GM23338 (cell line): Measurements from ENCODE around the gene SELENOM. TPM values are rescaled to one million over a fixed set of nuclear protein-coding genes. Genes with fewer than 3 reads are reported as not detected.

Experiments
- ATAC-seq: fragments of 200-7000 bp; cut with Tn5 transposase; 3 replicates; pipeline ENCODE4 v1.9.1; 2020
- DNase-seq: peaks from one replicate; pipeline ENCODE4 v3.0.0-alpha.2; 2015; ENCODE audit warnings: low spot score
- H2AFZ ChIP-seq: fragments of 200-600 bp; sonication (generic); 2 replicates; pipeline ENCODE4 v1.8.0; 2016; ENCODE audit warnings: antibody characterized with exemption, mild to moderate bottlenecking, moderate library complexity
- H3F3A ChIP-seq: fragments of 200-600 bp; sonication (generic); replicated peaks from 2 replicates; pipeline ENCODE4 v1.8.0; 2017; ENCODE audit warnings: antibody characterized with exemption, mixed run types, low read depth
- H3K27ac ChIP-seq: fragments of 200-600 bp; sonication (generic); 2 replicates; pipeline ENCODE4 v1.6.1; 2016; ENCODE audit warnings: low read depth
- H3K27me3 ChIP-seq: fragments of 200-600 bp; sonication (generic); 2 replicates; pipeline ENCODE4 v1.8.0; 2016; ENCODE audit warnings: mild to moderate bottlenecking, mixed run types, moderate library complexity; ENCODE audit not compliant: insufficient read depth
- H3K36me3 ChIP-seq: fragments of 200-600 bp; sonication (generic); 2 replicates; pipeline ENCODE4 v1.8.0; 2016; ENCODE audit warnings: mild to moderate bottlenecking; ENCODE audit not compliant: insufficient read depth
- H3K4me1 ChIP-seq: fragments of 200-600 bp; sonication (generic); 2 replicates; pipeline ENCODE4 v1.8.0; 2016; ENCODE audit warnings: mild to moderate bottlenecking, moderate library complexity; ENCODE audit not compliant: insufficient read depth
- H3K4me2 ChIP-seq: fragments of 200-600 bp; sonication (generic); 2 replicates; pipeline ENCODE4 v1.7.1; 2017; ENCODE audit warnings: mixed run types
- H3K4me3 ChIP-seq: fragments of 200-600 bp; sonication (generic); 2 replicates; pipeline ENCODE4 v1.6.1; 2016; ENCODE audit warnings: mixed run types
- H3K79me2 ChIP-seq: fragments of 200-600 bp; sonication (generic); replicated peaks from 2 replicates; pipeline ENCODE4 v1.8.0; 2017; ENCODE audit warnings: mild to moderate bottlenecking; ENCODE audit not compliant: insufficient read depth
- H3K9me2 ChIP-seq: fragments of 200-600 bp; sonication (generic); 2 replicates; pipeline ENCODE4 v1.8.0; 2017; ENCODE audit not compliant: insufficient read depth
- H4K20me1 ChIP-seq: fragments of 200-600 bp; sonication (generic); replicated peaks from 2 replicates; pipeline ENCODE4 v1.8.0; 2017; ENCODE audit warnings: mild to moderate bottlenecking; ENCODE audit not compliant: insufficient read depth
- H3K27ac Mint-ChIP-seq: 2 replicates; pipeline ENCODE4 v1.8.0; 2020; ENCODE audit warnings: inconsistent platforms, mild to moderate bottlenecking, moderate library complexity, mixed read lengths
- H3K27me3 Mint-ChIP-seq: 3 replicates; pipeline ENCODE4 v1.8.0; 2022; ENCODE audit warnings: low read depth, mild to moderate bottlenecking, moderate library complexity, mixed read lengths, inconsistent platforms; ENCODE audit not compliant: insufficient read depth, poor library complexity
- H3K36me3 Mint-ChIP-seq: 3 replicates; pipeline ENCODE4 v1.8.0; 2021; ENCODE audit warnings: low read depth, mild to moderate bottlenecking, inconsistent platforms, moderate library complexity, mixed read lengths
- H3K4me1 Mint-ChIP-seq: 3 replicates; pipeline ENCODE4 v1.8.0; 2020; ENCODE audit warnings: mild to moderate bottlenecking, inconsistent platforms, mixed read lengths
- H3K4me3 Mint-ChIP-seq: 3 replicates; pipeline ENCODE4 v1.8.0; 2021; ENCODE audit warnings: moderate library complexity, mild to moderate bottlenecking, inconsistent platforms, mixed read lengths
- H3K9me3 Mint-ChIP-seq: 3 replicates; pipeline ENCODE4 v1.8.0; 2020; ENCODE audit warnings: moderate library complexity, mild to moderate bottlenecking, inconsistent platforms, mixed read lengths
- EZH2 ChIP-seq: fragments of 200-600 bp; sonication (generic); IDR thresholded peaks from one replicate; pipeline ENCODE4 v1.8.0; 2017; ENCODE audit warnings: antibody characterized with exemption, mild to moderate bottlenecking, low read depth; ENCODE audit not compliant: unreplicated experiment
- EZH2phosphoT487 ChIP-seq: fragments of 200-600 bp; sonication (generic); IDR thresholded peaks from one replicate; pipeline ENCODE4 v1.8.1; 2018; ENCODE audit warnings: antibody characterized with exemption; ENCODE audit not compliant: unreplicated experiment
- JUNB ChIP-seq: IDR thresholded peaks from one replicate; pipeline ENCODE4 v1.6.1; 2016; ENCODE audit warnings: antibody characterized with exemption; ENCODE audit not compliant: unreplicated experiment
- NANOG ChIP-seq: IDR thresholded peaks from 2 replicates; pipeline ENCODE4 v1.6.1; 2016; ENCODE audit warnings: antibody characterized with exemption, borderline replicate concordance
- REST ChIP-seq: IDR thresholded peaks from one replicate; pipeline ENCODE4 v1.6.1; 2018; ENCODE audit warnings: antibody characterized with exemption; ENCODE audit not compliant: unreplicated experiment
- ZNF331 ChIP-seq: fragments of 250-450 bp; sonication (Bioruptor Pico); IDR thresholded peaks from 2 replicates; pipeline ENCODE4 v1.5.0; 2020; ENCODE audit warnings: low read depth, mild to moderate bottlenecking, moderate library complexity
- polyA plus RNA-seq: library from polyadenylated mRNA; unstranded; fragments of >200 nt; fragmentation: Nextera tagmentation; extraction: Ambion mirVana; gene quantifications from 2 replicates; pipeline ENCODE4 v1.2.1, GENCODE V29; 2016
- total RNA-seq: library from RNA; depleted of rRNA; stranded (reverse); fragments of >200 nt; shearing (Covaris generic); gene quantifications from 2 replicates; pipeline ENCODE4 v1.2.3, GENCODE V29; 2014
- TF ChIP-seq, protein P1 (sequence below): fragments of 250-450 bp; sonication (Bioruptor Pico); IDR thresholded peaks from 2 replicates; pipeline ENCODE4 v1.5.0; 2020; ENCODE audit warnings: mild to moderate bottlenecking, moderate library complexity
- TF ChIP-seq, protein P2 (sequence below): IDR thresholded peaks from 2 replicates; pipeline ENCODE4 v1.6.1; 2016; ENCODE audit warnings: antibody characterized with exemption

SELENOM gene
- total and polyA plus RNA-seq, 2 experiments from 2014 or later: 44.9 to 50.8 TPM

- TF ChIP-seq, protein P1, sequence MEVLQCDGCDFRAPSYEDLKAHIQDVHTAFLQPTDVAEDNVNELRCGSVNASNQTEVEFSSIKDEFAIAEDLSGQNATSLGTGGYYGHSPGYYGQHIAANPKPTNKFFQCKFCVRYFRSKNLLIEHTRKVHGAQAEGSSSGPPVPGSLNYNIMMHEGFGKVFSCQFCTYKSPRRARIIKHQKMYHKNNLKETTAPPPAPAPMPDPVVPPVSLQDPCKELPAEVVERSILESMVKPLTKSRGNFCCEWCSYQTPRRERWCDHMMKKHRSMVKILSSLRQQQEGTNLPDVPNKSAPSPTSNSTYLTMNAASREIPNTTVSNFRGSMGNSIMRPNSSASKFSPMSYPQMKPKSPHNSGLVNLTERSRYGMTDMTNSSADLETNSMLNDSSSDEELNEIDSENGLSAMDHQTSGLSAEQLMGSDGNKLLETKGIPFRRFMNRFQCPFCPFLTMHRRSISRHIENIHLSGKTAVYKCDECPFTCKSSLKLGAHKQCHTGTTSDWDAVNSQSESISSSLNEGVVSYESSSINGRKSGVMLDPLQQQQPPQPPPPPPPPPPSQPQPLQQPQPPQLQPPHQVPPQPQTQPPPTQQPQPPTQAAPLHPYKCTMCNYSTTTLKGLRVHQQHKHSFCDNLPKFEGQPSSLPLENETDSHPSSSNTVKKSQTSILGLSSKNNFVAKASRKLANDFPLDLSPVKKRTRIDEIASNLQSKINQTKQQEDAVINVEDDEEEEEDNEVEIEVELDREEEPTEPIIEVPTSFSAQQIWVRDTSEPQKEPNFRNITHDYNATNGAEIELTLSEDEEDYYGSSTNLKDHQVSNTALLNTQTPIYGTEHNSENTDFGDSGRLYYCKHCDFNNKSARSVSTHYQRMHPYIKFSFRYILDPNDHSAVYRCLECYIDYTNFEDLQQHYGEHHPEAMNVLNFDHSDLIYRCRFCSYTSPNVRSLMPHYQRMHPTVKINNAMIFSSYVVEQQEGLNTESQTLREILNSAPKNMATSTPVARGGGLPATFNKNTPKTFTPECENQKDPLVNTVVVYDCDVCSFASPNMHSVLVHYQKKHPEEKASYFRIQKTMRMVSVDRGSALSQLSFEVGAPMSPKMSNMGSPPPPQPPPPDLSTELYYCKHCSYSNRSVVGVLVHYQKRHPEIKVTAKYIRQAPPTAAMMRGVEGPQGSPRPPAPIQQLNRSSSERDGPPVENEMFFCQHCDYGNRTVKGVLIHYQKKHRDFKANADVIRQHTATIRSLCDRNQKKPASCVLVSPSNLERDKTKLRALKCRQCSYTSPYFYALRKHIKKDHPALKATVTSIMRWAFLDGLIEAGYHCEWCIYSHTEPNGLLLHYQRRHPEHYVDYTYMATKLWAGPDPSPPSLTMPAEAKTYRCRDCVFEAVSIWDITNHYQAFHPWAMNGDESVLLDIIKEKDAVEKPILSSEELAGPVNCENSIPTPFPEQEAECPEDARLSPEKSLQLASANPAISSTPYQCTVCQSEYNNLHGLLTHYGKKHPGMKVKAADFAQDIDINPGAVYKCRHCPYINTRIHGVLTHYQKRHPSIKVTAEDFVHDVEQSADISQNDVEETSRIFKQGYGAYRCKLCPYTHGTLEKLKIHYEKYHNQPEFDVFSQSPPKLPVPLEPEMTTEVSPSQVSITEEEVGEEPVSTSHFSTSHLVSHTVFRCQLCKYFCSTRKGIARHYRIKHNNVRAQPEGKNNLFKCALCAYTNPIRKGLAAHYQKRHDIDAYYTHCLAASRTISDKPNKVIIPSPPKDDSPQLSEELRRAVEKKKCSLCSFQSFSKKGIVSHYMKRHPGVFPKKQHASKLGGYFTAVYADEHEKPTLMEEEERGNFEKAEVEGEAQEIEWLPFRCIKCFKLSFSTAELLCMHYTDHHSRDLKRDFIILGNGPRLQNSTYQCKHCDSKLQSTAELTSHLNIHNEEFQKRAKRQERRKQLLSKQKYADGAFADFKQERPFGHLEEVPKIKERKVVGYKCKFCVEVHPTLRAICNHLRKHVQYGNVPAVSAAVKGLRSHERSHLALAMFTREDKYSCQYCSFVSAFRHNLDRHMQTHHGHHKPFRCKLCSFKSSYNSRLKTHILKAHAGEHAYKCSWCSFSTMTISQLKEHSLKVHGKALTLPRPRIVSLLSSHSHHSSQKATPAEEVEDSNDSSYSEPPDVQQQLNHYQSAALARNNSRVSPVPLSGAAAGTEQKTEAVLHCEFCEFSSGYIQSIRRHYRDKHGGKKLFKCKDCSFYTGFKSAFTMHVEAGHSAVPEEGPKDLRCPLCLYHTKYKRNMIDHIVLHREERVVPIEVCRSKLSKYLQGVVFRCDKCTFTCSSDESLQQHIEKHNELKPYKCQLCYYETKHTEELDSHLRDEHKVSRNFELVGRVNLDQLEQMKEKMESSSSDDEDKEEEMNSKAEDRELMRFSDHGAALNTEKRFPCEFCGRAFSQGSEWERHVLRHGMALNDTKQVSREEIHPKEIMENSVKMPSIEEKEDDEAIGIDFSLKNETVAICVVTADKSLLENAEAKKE (CRISPR knock-in tag): no peak
- no peak for TF ChIP-seq EZH2
- TF ChIP-seq NANOG: no peak
- no peak for TF ChIP-seq JUNB
These were observed 7.3 kb downstream of the SELENOM start (continued) for GRCh38 chr22:31099841-31100761.

DNA sequence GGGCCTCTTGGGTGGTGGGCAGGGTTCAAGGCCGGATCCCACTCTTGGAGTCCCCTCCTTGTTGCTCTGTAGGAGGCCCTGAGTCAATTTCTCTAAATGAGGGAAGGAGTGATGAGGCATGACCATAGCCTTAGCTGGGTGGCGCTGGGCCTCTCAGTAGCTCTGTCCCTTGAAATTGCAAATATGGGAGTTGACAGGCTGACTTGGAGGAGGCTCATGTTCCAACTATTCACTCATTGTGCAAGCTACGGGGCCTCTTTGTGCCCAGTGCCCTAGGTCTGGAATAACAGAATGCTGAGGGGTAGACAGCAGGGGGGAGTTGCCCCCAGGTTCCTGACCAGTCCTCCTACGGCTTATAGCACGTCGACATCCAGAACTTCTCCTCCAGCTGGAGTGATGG is 8.0 kb downstream of the SELENOM start:
- Mint-ChIP-seq H3K4me1 (peaks cover 14% of the 10 kb centered on the region), H3K27ac (no peak overlapping the region), H3K4me3 (no peak overlapping the region), H3K9me3 (no peaks in the 10 kb centered on the region), H3K36me3 (no peaks in the 10 kb centered on the region; the same call in 2 of the 3 replicates), H3K27me3 (peaks cover 21% of the 10 kb centered on the region)
- Histone ChIP-seq H3K4me1 (peaks cover 13% of the 10 kb centered on the region), H3K4me3 (peak overlapping the region; percentile 61; the same call in 1 of the 2 replicates), H3K9me2 (no peaks in the 10 kb centered on the region), H2AFZ (peak overlapping the region; percentile 83), H3K27ac (no peak overlapping the region), H3F3A (0 out of 2 replicates have a peak, but pooled peaks cover 6% of the 10 kb centered on the region), H3K36me3 (no peaks in the 10 kb centered on the region), H3K27me3 (no peaks in the 10 kb centered on the region), H3K79me2 (no peaks in the 10 kb centered on the region), H3K4me2 (peak overlapping the region; percentile 76), H4K20me1 (no peaks in the 10 kb centered on the region)
- DNase-seq (no peak), ATAC-seq (no peak)
- TF ChIP-seq, protein P2, sequence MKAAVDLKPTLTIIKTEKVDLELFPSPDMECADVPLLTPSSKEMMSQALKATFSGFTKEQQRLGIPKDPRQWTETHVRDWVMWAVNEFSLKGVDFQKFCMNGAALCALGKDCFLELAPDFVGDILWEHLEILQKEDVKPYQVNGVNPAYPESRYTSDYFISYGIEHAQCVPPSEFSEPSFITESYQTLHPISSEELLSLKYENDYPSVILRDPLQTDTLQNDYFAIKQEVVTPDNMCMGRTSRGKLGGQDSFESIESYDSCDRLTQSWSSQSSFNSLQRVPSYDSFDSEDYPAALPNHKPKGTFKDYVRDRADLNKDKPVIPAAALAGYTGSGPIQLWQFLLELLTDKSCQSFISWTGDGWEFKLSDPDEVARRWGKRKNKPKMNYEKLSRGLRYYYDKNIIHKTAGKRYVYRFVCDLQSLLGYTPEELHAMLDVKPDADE: no peak
- no peak for TF ChIP-seq REST
- TF ChIP-seq EZH2phosphoT487: no peak
- no peak for TF ChIP-seq JUNB
- TF ChIP-seq NANOG: no peak
- TF ChIP-seq ZNF331 (CRISPR knock-in tag): no peak
- TF ChIP-seq EZH2: no peak
